HG03354 (cell line): Measurements from ENCODE around the gene CLDN6.

Experiments
- ATAC-seq: cut with Tn5 transposase; IDR thresholded peaks from one replicate; pipeline ENCODE4 v1.9.1; 2021; ENCODE audit warnings: mild to moderate bottlenecking; ENCODE audit not compliant: unreplicated experiment, poor library complexity, severe bottlenecking

CLDN6 gene

GRCh38 chr16:2992383-2993081, 25.5 kb downstream of the CLDN6 start:
- ATAC-seq, result no peak

- no peak for ATAC-seq
Observed at GRCh38 chr16:2991566-2992261, 26.3 kb downstream of the CLDN6 start.

DNA sequence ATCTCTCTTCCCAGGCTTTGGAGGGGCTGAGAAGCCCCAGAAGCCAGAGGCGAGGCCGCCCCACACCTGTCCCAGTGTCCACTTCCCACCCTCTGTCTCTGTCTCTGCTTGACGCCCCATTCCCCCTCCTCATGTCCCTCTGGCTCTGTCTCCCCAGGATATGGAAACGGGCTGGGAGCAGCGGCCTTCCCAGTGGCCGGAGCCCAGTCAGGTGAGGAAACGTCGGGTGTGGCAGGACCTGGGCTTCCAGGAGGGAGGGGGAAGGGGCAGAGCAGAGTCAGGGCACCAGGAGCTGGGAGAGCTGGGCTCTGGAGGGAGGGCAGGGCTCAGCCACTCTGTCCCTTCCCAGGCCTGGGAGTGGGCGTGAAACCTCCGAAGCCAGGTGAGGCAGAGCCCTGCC, 27.1 kb downstream of the CLDN6 start:
- ATAC-seq, result no peak

GRCh38 chr16:2988590-2989099, 29.3 kb downstream of the CLDN6 start:
- ATAC-seq, result no peak

GRCh38 chr16:2987833-2988232, 30.1 kb downstream of the CLDN6 start:
- no peak for ATAC-seq

DNA sequence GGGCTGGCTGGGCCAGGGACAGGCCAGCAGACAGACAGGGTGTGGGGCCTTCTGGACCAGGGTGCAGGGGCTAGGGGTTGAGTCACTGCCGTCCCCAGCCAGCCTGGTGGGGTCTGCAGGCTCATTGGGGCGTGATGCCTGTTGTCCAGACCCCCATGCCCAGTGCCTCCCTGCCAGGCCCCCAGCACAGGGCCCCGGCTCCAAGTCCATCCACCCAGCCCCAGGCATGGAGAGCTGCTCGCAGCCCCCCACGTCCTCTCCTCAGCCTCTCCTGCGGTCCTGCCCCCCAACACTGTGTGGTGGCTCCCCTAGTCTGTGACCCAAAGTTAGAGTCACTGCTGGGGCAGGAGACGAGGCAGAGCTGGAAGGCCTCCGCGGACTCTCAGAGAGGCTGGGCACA, 30.7 kb downstream of the CLDN6 start:
- no peak for ATAC-seq

GRCh38 chr16:2986623-2987188, 31.3 kb downstream of the CLDN6 start:
- no peak for ATAC-seq

DNA sequence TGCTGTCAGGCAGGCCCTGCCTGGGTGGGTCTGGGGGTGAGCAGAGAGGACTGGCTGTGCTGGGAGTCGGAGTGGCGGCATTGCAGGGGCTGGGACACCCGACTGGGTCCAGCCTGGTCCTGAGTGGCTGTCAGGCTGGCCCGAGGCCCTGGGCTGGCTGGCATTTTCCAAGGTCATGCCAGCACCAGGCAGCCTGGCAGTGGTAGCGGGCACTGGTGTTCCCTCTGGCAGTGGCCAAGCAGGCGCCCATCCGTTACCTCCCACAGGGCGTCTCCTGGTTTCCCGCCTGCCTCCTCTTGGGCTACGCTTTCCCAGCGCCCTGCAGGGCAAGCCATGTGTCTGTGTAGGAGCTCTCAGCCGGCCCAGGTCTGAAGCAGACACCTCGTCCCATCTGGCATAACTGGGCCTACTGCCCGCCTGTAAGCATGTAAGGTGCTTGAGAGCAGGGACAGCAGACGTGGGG, 32.1 kb downstream of the CLDN6 start:
- ATAC-seq, result no peak

DNA sequence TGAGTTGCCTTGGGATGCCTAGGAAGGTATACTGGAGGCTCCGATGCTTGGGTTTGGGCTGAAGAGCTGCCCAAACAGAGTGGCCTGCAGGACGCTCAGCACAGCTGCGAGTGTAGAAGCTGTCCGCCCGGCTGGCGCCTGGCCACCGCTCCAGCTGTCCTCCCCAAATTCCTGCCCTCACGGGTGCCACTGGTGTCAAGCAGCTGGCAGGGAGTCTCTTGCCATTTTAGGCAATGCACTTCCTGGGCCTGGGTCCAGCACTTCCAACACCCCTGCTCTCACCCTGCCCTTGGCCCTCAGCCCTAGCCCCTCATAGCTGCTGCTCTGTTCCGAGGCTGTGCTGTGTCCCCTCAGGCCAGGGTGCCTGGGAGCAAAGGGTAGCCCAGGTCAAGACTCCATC, 32.5 kb downstream of the CLDN6 start:
- no peak for ATAC-seq

GRCh38 chr16:2983706-2984136, 34.3 kb downstream of the CLDN6 start:
- ATAC-seq, result no peak

GRCh38 chr16:2982402-2982801, 35.6 kb downstream of the CLDN6 start:
- ATAC-seq, result no peak

- no peak for ATAC-seq
Observed at GRCh38 chr16:2981899-2982250, 36.1 kb downstream of the CLDN6 start.

DNA sequence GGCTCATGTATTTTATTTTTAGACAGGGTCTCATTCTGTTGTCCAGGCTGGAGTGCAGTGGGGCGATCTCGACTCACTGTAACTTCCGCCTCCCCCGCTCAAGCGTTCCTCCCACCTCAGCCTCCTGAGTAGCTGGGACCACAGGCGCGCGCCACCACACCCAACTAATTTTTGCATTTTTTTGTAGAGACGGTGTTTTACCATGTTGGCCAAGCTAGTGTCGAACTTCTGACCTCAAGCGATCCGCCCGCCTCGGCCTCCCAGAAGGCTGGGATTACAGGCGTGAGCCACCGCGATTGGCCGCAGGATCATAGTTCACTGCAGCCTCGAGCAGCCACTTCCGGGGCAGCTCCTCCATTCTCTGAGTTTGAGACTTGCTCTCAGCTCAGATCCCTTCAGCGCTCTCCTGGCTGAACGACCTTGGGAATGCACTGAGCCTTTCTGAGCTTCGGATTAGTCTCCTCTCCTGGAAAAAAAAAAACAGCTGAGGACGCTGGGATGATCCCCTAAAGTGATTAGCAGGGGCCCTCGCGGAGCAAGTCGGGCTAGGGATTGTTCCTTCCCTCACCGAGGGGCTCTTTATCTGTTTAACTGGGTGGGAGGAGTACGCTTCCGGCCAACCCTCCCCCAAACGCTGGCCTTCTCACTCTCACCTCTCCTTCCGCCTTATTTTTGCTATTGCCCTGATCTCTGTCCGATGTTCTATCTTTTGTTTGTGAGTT, 36.6 kb downstream of the CLDN6 start:
- ATAC-seq, result no peak

- peak; percentile 77 for ATAC-seq
Observed at GRCh38 chr16:2980227-2981176, 37.5 kb downstream of the CLDN6 start, which contains the start of gene PKMYT1. TSS of gene PKMYT1 (minus strand) at chr16:2980446. CDS start at chr16:2979657, 789 bp downstream.

- ATAC-seq, result peak; percentile 3
Observed at GRCh38 chr16:2979669-2980226, 38.2 kb downstream of the CLDN6 start.

DNA sequence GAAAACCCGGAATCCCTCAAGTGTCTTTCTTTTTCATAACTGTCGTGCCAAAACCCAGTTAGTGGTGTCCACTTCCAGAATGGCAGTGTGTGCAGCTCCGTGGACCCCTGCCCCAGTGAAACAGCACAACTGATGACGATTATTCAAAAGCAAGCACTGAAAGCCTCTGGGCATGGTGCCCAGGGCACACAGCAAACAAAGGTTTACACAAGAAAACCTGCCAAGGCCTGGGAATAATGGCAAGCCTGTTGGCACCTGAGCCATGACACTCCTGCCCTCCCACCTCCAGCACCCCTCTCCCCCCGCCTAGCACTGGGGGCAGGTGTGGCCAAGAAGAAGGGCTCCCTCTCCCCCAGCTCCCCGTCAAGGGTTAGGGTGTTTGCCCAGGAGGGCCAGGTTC, 40.5 kb downstream of the CLDN6 start:
- ATAC-seq, result no peak

GRCh38 chr16:2976673-2977072, 41.3 kb downstream of the CLDN6 start:
- no peak for ATAC-seq

- ATAC-seq, result no peak
Observed at GRCh38 chr16:2976201-2976600, 41.8 kb downstream of the CLDN6 start.
